Osteocyte (in vitro differentiated cells): ENCODE data around the gene ZSCAN10. TPM values are rescaled to one million over a fixed set of nuclear protein-coding genes. Genes with fewer than 3 reads are reported as not detected.
A peak's percentile ranks its signal among the peaks of the same experiment; 100 is the strongest.

Experiments
- DNase-seq: peaks from one replicate; pipeline ENCODE4 v3.0.0; 2021; ENCODE audit warnings: mixed read lengths; ENCODE audit not compliant: unreplicated experiment; ENCODE audit errors: extremely low spot score
- H3K27ac Mint-ChIP-seq: one replicate; pipeline ENCODE4 v1.8.0; 2021; ENCODE audit warnings: mild to moderate bottlenecking, mixed read lengths; ENCODE audit not compliant: unreplicated experiment
- H3K27me3 Mint-ChIP-seq: one replicate; pipeline ENCODE4 v1.8.0; 2021; ENCODE audit warnings: mixed read lengths; ENCODE audit not compliant: unreplicated experiment
- H3K36me3 Mint-ChIP-seq: one replicate; pipeline ENCODE4 v1.8.0; 2021; ENCODE audit warnings: mixed read lengths; ENCODE audit not compliant: unreplicated experiment
- H3K4me1 Mint-ChIP-seq: one replicate; pipeline ENCODE4 v1.8.0; 2021; ENCODE audit warnings: mixed read lengths; ENCODE audit not compliant: unreplicated experiment
- H3K4me3 Mint-ChIP-seq: one replicate; pipeline ENCODE4 v1.8.0; 2021; ENCODE audit warnings: mild to moderate bottlenecking, moderate library complexity, mixed read lengths; ENCODE audit not compliant: unreplicated experiment
- H3K9me3 Mint-ChIP-seq: one replicate; pipeline ENCODE4 v1.8.0; 2021; ENCODE audit warnings: mixed read lengths; ENCODE audit not compliant: unreplicated experiment
- total RNA-seq: library from RNA; stranded (reverse); gene quantifications from 2 replicates; pipeline ENCODE4 v1.2.1, GENCODE V29; 2021
- TF ChIP-seq, protein P1 (sequence below): fragments of 200-600 bp; sonication (generic); IDR thresholded peaks from 2 replicates; pipeline ENCODE4 v1.5.0; 2021; ENCODE audit warnings: antibody characterized with exemption, mild to moderate bottlenecking, moderate library complexity

ZSCAN10 gene
- total RNA-seq, 1 donor from 2014 or later, result not detected

DNA sequence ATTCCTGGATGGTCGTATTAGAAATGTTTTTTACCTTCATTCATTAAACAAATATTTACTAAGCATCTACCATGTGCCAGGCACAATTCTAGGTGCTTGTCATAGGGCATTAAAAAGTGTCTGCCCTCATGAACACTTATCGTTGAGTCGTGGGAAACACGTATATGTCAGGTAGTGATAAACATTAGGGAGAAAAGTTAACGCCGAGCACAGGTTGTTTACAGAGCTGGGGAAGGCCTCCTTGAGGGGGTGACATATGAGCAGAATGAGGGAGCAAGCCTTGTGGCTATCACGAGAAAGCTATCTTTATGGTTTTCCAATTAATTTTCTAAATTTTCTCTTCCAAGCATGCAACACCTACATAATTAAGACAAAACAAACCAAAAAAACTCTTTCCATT is 34.8 kb upstream of the ZSCAN10 start:
- TF ChIP-seq, protein P1, sequence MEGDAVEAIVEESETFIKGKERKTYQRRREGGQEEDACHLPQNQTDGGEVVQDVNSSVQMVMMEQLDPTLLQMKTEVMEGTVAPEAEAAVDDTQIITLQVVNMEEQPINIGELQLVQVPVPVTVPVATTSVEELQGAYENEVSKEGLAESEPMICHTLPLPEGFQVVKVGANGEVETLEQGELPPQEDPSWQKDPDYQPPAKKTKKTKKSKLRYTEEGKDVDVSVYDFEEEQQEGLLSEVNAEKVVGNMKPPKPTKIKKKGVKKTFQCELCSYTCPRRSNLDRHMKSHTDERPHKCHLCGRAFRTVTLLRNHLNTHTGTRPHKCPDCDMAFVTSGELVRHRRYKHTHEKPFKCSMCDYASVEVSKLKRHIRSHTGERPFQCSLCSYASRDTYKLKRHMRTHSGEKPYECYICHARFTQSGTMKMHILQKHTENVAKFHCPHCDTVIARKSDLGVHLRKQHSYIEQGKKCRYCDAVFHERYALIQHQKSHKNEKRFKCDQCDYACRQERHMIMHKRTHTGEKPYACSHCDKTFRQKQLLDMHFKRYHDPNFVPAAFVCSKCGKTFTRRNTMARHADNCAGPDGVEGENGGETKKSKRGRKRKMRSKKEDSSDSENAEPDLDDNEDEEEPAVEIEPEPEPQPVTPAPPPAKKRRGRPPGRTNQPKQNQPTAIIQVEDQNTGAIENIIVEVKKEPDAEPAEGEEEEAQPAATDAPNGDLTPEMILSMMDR, result no peak
- DNase-seq, result no peak
- H3K9me3 Mint-ChIP-seq, result no peaks in the 10 kb centered on the region
- H3K27me3 Mint-ChIP-seq, result no peaks in the 10 kb centered on the region
- H3K36me3 Mint-ChIP-seq, result peaks cover 10% of the 10 kb centered on the region
- peaks cover 33% of the 10 kb centered on the region for H3K4me1 Mint-ChIP-seq
- H3K27ac Mint-ChIP-seq, result peak overlapping the region; percentile 98
- H3K4me3 Mint-ChIP-seq, result peak overlapping the region; percentile 98

DNA sequence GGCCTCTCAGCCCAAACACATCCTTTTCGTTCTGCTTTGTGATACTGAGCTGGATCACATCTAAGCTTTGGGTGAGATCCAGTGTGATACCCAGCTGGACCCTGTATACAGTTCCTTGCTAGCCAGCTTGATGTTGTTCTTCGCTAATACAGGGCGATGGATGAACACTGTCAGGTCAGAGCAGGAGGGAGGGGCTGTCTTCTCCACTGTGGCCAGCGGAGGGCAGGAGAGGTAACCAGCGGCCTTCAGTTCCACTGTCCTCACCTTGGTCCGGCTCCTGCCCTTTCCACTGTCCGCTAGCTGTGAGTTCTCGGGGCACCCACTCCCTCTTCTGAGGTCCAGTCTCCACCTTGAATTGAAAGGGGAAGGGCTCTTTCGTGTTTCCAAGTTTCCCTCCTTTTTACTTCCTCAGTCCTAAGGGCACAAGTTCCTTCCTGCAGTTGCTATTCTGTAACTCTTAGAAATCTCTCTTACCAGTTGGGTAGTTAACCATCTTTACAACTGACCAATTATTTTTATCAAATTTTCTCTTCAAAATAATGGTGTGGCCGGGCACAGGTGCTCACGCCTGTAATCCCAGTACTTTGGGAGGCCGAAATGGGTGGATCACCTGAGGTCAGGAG is 32.8 kb upstream of the ZSCAN10 start:
- TF ChIP-seq, protein P1, result peak; percentile 55
- H3K4me3 Mint-ChIP-seq, result peak overlapping the region; percentile 32
- no peaks in the 10 kb centered on the region for H3K27me3 Mint-ChIP-seq
- no peaks in the 10 kb centered on the region for H3K9me3 Mint-ChIP-seq
- DNase-seq, result no peak
- peaks cover 33% of the 10 kb centered on the region for H3K4me1 Mint-ChIP-seq
- H3K36me3 Mint-ChIP-seq, result peaks cover 6% of the 10 kb centered on the region
- H3K27ac Mint-ChIP-seq, result no peak overlapping the region

DNA sequence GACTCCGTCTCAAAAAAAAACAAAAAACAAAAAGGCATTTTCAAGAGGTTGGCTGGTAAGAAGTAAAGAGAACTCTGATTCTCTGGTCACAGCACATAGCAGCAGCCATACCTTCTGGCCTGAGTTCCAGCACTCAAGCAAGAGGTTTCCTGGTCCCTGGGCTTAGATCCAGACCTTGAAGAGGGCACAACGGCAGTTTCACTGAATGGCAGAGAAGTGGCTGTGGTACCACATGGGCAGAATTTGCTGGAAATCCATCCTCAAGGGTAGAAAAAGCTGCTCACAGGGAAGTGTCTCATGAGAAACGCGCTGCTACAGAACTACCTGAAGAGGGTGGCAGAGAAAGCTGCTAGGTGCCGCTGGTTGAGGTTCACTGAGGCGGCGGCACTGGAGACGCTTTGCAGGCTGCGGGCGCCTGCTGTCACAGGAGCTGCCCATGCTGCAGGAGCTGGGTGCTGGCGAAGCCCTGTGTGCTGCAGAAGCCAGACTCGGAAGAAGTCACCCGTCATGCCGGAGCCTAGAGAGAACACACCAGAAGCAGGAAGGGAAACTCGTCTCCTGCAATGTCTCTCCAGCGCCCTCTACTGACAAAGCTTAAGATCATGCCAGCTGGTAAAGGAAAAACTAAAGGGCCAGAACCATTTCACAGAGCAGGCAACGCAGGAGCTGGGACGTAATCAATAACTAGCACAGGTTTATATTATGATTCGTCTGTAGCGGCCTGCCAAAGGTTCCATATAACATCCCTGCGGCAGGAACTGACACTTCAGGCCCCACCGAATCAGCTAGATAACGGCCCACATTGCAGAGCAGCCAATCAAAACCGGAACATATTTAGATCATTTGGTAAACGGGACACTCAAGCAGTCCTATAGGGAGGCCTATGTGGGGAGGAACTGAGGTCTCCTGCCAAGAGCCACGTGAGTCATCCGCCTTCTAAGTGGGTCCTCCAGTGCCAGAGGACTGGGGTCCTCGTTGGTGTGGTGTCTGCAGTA is 30.3 kb upstream of the ZSCAN10 start:
- Mint-ChIP-seq H3K9me3 (no peaks in the 10 kb centered on the region), H3K36me3 (peaks cover 6% of the 10 kb centered on the region), H3K27me3 (no peaks in the 10 kb centered on the region), H3K4me3 (peak overlapping the region; percentile 51), H3K4me1 (peaks cover 33% of the 10 kb centered on the region), H3K27ac (peak overlapping the region; percentile 79)
- no peak for DNase-seq
- TF ChIP-seq, protein P1, result peak; percentile 87

DNA sequence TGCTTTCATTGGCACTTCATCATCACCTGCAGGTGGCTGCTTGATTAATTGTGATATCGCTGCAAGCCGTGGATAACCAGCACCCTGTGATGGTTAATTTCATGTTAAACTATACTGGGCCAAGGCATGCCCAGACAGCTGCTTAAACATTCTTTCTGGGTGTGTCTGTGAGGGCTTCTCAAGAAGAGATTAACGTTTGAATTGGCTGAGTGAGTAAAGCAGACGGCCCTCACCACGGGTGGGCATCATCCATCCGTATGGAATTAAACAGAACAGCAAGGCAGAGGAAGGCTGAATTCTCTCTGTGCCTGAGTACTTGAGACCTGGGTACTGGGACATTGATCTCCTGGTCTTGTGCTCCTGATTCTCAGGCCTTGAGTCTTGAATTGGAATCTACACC is 28.7 kb upstream of the ZSCAN10 start:
- H3K36me3 Mint-ChIP-seq, result peaks cover 6% of the 10 kb centered on the region
- no peak for DNase-seq
- no peaks in the 10 kb centered on the region for H3K9me3 Mint-ChIP-seq
- H3K4me3 Mint-ChIP-seq, result no peak overlapping the region
- no peak overlapping the region for H3K27ac Mint-ChIP-seq
- H3K4me1 Mint-ChIP-seq, result peaks cover 28% of the 10 kb centered on the region
- no peaks in the 10 kb centered on the region for H3K27me3 Mint-ChIP-seq
- TF ChIP-seq, protein P1, result no peak
